PC-9 (cell line): Measurements from ENCODE around the gene OR1M1. TPM values are rescaled to one million over a fixed set of nuclear protein-coding genes. Genes with fewer than 3 reads are reported as not detected.
"Not testable (repeated sequence)": the region's sequence is repeated elsewhere in the genome, so short reads cannot be mapped to it uniquely, and the experiment has no call there.

Source experiments
- BruUV-seq: library from RNA; stranded (reverse); fragments of 400-500 nt; replicated peaks from 2 replicates; lab custom pipeline; 2021; lab: Mats Ljungman, UMichigan
- CTCF ChIA-PET: fragments of 300-600 bp; sonication (Branson Sonifier 250); formaldehyde crosslinking; loops from one replicate; lab custom pipeline; 2022; ENCODE audit warnings: antibody characterized with exemption; lab: Charles Lee
- POLR2A ChIA-PET: fragments of 300-600 bp; sonication (Branson Sonifier 250); formaldehyde crosslinking; loops from one replicate; lab custom pipeline; 2022; ENCODE audit warnings: antibody characterized with exemption; ENCODE audit not compliant: unreplicated experiment; lab: Charles Lee
- DNase-seq, 2 experiments: peaks; one replicate each; pipeline versions ENCODE4 v3.0.0 to v3.0.0-alpha.2; 2015 to 2022; ENCODE audit warnings: mixed read lengths in 1 of 2
- H2AFZ ChIP-seq: fragments of 200-600 bp; sonication (generic); 2 replicates; pipeline ENCODE4 v1.8.1; 2017; ENCODE audit warnings: antibody characterized with exemption
- H3F3A ChIP-seq: fragments of 200-600 bp; sonication (generic); 2 replicates; pipeline ENCODE4 v1.8.1; 2017; ENCODE audit warnings: antibody characterized with exemption, mild to moderate bottlenecking, low read depth; ENCODE audit not compliant: insufficient read depth
- H3K27ac ChIP-seq: fragments of 200-600 bp; sonication (generic); 2 replicates; pipeline ENCODE4 v1.6.1; 2016; ENCODE audit warnings: mixed run types
- H3K27me3 ChIP-seq: fragments of 200-600 bp; sonication (generic); 2 replicates; pipeline ENCODE4 v1.6.1; 2016; ENCODE audit warnings: low read depth, mixed run types; ENCODE audit not compliant: insufficient read depth
- H3K36me3 ChIP-seq: fragments of 200-600 bp; sonication (generic); 2 replicates; pipeline ENCODE4 v1.6.1; 2016; ENCODE audit warnings: low read depth, mixed run types
- H3K4me1 ChIP-seq: fragments of 200-600 bp; sonication (generic); replicated peaks from 2 replicates; pipeline ENCODE4 v1.6.1; 2016; ENCODE audit warnings: mixed run types; ENCODE audit not compliant: insufficient read depth
- H3K4me2 ChIP-seq: fragments of 200-600 bp; sonication (generic); 2 replicates; pipeline ENCODE4 v1.6.1; 2017; ENCODE audit warnings: mixed run types
- H3K4me3 ChIP-seq: fragments of 200-600 bp; sonication (generic); 2 replicates; pipeline ENCODE4 v1.6.1; 2016; ENCODE audit warnings: mixed run types
- H3K79me2 ChIP-seq: fragments of 200-600 bp; sonication (generic); 2 replicates; pipeline ENCODE4 v1.6.1; 2017; ENCODE audit warnings: low read depth, mixed run types
- H3K9me2 ChIP-seq: fragments of 200-600 bp; sonication (generic); 2 replicates; pipeline ENCODE4 v1.8.1; 2017; ENCODE audit warnings: mild to moderate bottlenecking; ENCODE audit not compliant: insufficient read depth
- H3K9me3 ChIP-seq: fragments of 200-600 bp; sonication (generic); 2 replicates; pipeline ENCODE4 v1.8.1; 2016; ENCODE audit warnings: low read depth; ENCODE audit not compliant: insufficient read depth
- H4K20me1 ChIP-seq: fragments of 200-600 bp; sonication (generic); 2 replicates; pipeline ENCODE4 v1.8.1; 2017; ENCODE audit not compliant: insufficient read depth
- CTCF ChIP-seq: fragments of 200-600 bp; sonication (generic); conservative IDR thresholded peaks from 2 replicates; pipeline ENCODE4 v1.6.1; 2017; ENCODE audit warnings: mixed run types, antibody characterized with exemption, mild to moderate bottlenecking, moderate library complexity
- EZH2 ChIP-seq: fragments of 200-600 bp; sonication (generic); IDR thresholded peaks from 2 replicates; pipeline ENCODE4 v1.8.0; 2017; ENCODE audit warnings: antibody characterized with exemption, low read depth
- intact Hi-C: fragments of 100-400 bp; cut with micrococcal nuclease; formaldehyde crosslinking; loops from one replicate; pipeline ENCODE4 v1.10.0; 2022; ENCODE audit not compliant: unreplicated experiment
- total RNA-seq: library from RNA; stranded (reverse); gene quantifications from 2 replicates; pipeline ENCODE4 v1.2.3, GENCODE V29; 2021

Gene OR1M1
- total RNA-seq, 1 experiment from 2014 or later: not detected

- Histone ChIP-seq H3K36me3 (no peaks in the 10 kb centered on the region), H4K20me1 (no peaks in the 10 kb centered on the region), H3K9me2 (no peaks in the 10 kb centered on the region), H3K4me2 (peak overlapping the region; percentile 71), H3F3A (peaks cover 63% of the 10 kb centered on the region), H3K27me3 (no peaks in the 10 kb centered on the region), H3K79me2 (no peaks in the 10 kb centered on the region), H3K9me3 (no peaks in the 10 kb centered on the region), H2AFZ (no peak overlapping the region), H3K4me3 (peak overlapping the region; percentile 8; the same call in 1 of the 2 replicates), H3K27ac (peak overlapping the region; percentile 92), H3K4me1 (peaks cover 69% of the 10 kb centered on the region)
- no peak for DNase-seq
- POLR2A ChIA-PET: interaction anchor here (0.6 to 1.8 kb wide), 9 partner anchors 11 to 1952 kb away, joined by 3 to 26 read pairs (median 8); partner anchors contain the start of gene MUC16
- TSS peak; percentile 14 for BruUV-seq
- TF ChIP-seq CTCF (no peak), EZH2 (no peak)
- CTCF ChIA-PET: interaction anchor here (0.9 kb wide), 1 partner anchor 36 kb away, joined by 3 read pairs; no protein-coding TSS in a partner anchor
- intact Hi-C loops: no loop called here
Measured at GRCh38 chr19:9054207-9054606, 32.7 kb upstream of the OR1M1 start.

GRCh38 chr19:9054765-9055164 is 32.1 kb upstream of the OR1M1 start:
- Histone ChIP-seq H3F3A (peaks cover 64% of the 10 kb centered on the region), H3K9me3 (no peaks in the 10 kb centered on the region), H3K9me2 (no peaks in the 10 kb centered on the region), H3K27ac (peak overlapping the region; percentile 92), H3K36me3 (no peaks in the 10 kb centered on the region), H4K20me1 (no peaks in the 10 kb centered on the region), H3K4me1 (peaks cover 73% of the 10 kb centered on the region), H3K4me2 (peak overlapping the region; percentile 71), H3K4me3 (peak overlapping the region; percentile 35; the same call in 1 of the 2 replicates), H3K27me3 (no peaks in the 10 kb centered on the region), H3K79me2 (no peaks in the 10 kb centered on the region), H2AFZ (no peak overlapping the region)
- peak; percentile 90 to 98 for DNase-seq
- CTCF ChIA-PET: interaction anchor here (0.6 to 0.9 kb wide), 2 partner anchors 15 to 1108 kb away, joined by 3 to 7 read pairs; no protein-coding TSS in a partner anchor
- intact Hi-C loops: loop anchor here (1.0 kb wide), 6 partner anchors 14 to 44 kb away; partner anchors contain the start of gene MUC16
- POLR2A ChIA-PET: interaction anchor here (0.6 to 1.8 kb wide), 11 partner anchors 11 to 1953 kb away, joined by 3 to 26 read pairs (median 7); partner anchors contain the start of gene MUC16
- TF ChIP-seq EZH2 (no peak), CTCF (no peak)
- no TSS peak for BruUV-seq

- CTCF ChIA-PET: not testable (repeated sequence)
Measured at GRCh38 chr19:9056131-9056530, 30.7 kb upstream of the OR1M1 start.

More at GRCh38 chr19:9056131-9056530, 30.7 kb upstream of the OR1M1 start:
- H3K36me3 ChIP-seq, intact Hi-C loops, BruUV-seq, H3K79me2 ChIP-seq, H2AFZ ChIP-seq, H4K20me1 ChIP-seq, H3K9me3 ChIP-seq, H3K4me3 ChIP-seq, H3K27me3 ChIP-seq, DNase-seq, H3K9me2 ChIP-seq: not testable (repeated sequence)
- Histone ChIP-seq H3K4me2 (peak overlapping the region; percentile 71), H3K27ac (peak overlapping the region; percentile 92), H3K4me1 (peaks cover 70% of the 10 kb centered on the region), H3F3A (peaks cover 56% of the 10 kb centered on the region)
- POLR2A ChIA-PET: interaction anchor here (0.5 kb wide), 1 partner anchor 14 kb away, joined by 7 read pairs; no protein-coding TSS in a partner anchor
